AG09309 (cell line): ENCODE data around the gene TOMM5.

ENCODE experiments used
- DNase-seq: peaks from one replicate; pipeline ENCODE4 v3.0.0-alpha.2; 2010; ENCODE audit warnings: low read depth
- H3K4me3 ChIP-seq: 2 replicates; pipeline ENCODE4 v1.5.1; 2011; ENCODE audit warnings: mild to moderate bottlenecking, low read depth, low read length, moderate library complexity; ENCODE audit not compliant: control insufficient read depth
- CTCF ChIP-seq: IDR thresholded peaks from 2 replicates; pipeline ENCODE4 v1.5.1; 2011; ENCODE audit warnings: mild to moderate bottlenecking, low read depth, low read length, inconsistent platforms; ENCODE audit not compliant: insufficient read depth, control insufficient read depth; ENCODE audit errors: missing control alignments

Gene TOMM5

GRCh38 chr9:37566716-37567115, 25.7 kb downstream of the TOMM5 start:
- TF ChIP-seq CTCF, result no peak
- H3K4me3 ChIP-seq, result no peak overlapping the region

GRCh38 chr9:37565661-37566618, 26.5 kb downstream of the TOMM5 start:
- no peak overlapping the region for H3K4me3 ChIP-seq
- DNase-seq, result no peak
- no peak for TF ChIP-seq CTCF

More at GRCh38 chr9:37566716-37567115, 25.7 kb downstream of the TOMM5 start:
- no peak for DNase-seq

GRCh38 chr9:37564916-37565315, 27.5 kb downstream of the TOMM5 start:
- DNase-seq, result no peak
- no peak overlapping the region for H3K4me3 ChIP-seq
- TF ChIP-seq CTCF, result no peak

- no peak overlapping the region for H3K4me3 ChIP-seq
- no peak for TF ChIP-seq CTCF
- no peak for DNase-seq
These were observed 28.4 kb downstream of the TOMM5 start for GRCh38 chr9:37563806-37564513.

- no peak for DNase-seq
- no peak overlapping the region for H3K4me3 ChIP-seq
- TF ChIP-seq CTCF, result no peak
These were observed 29.6 kb downstream of the TOMM5 start for GRCh38 chr9:37562826-37563225.

GRCh38 chr9:37561682-37562081, 30.7 kb downstream of the TOMM5 start:
- H3K4me3 ChIP-seq, result no peak overlapping the region
- no peak for DNase-seq
- TF ChIP-seq CTCF, result no peak
